Measurements from ENCODE around the gene SETBP1. TPM values are rescaled to one million over a fixed set of nuclear protein-coding genes. Genes with fewer than 3 reads are reported as not detected.

SETBP1 gene
- total RNA-seq, 1 donor from 2014 or later, result 131 TPM

DNA sequence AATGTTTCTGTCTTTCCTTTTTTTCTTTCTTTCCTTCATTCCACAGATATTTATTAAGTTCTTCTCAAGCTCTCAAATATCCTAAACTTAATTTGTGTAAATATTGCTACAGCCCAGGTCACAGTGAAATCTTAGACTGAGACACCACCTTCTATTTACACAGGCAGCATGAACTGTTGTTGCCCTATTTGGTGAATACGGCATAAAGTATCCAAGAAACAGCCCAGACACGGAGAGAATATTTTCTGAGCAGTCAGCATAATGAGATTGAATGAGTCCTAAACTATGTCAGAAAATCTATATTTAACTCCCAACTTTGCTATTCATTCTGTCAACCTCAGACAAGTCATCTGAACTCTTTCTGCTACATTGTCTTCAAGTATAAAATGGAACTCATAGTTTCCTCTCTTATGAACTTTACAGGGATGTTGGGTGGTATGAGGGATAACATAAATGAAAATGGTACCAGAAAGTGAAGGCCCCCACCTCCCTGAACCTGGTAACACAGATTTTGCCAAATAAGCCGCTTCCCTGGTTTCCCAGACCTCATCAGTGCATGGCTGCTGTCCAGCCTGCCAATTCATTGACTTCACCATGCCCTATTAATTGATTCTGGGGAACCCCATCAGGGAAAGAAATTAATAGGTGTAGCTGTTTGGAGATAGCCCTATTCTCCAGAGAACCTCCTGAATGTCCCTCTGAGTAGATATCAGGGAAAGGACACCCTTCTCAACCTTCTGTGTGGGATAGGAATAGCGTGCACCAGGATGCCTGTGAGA lies 235.9 kb downstream of the SETBP1 start:
- no peak overlapping the region for H3K27ac Mint-ChIP-seq (ENCODE audit: unreplicated experiment)
- H3K4me1 Mint-ChIP-seq (ENCODE audit: unreplicated experiment), result peaks cover 10% of the 10 kb centered on the region
- peaks cover 30% of the 10 kb centered on the region for H3K36me3 Mint-ChIP-seq (ENCODE audit: low read depth, unreplicated experiment)
- TF ChIP-seq, protein P1, sequence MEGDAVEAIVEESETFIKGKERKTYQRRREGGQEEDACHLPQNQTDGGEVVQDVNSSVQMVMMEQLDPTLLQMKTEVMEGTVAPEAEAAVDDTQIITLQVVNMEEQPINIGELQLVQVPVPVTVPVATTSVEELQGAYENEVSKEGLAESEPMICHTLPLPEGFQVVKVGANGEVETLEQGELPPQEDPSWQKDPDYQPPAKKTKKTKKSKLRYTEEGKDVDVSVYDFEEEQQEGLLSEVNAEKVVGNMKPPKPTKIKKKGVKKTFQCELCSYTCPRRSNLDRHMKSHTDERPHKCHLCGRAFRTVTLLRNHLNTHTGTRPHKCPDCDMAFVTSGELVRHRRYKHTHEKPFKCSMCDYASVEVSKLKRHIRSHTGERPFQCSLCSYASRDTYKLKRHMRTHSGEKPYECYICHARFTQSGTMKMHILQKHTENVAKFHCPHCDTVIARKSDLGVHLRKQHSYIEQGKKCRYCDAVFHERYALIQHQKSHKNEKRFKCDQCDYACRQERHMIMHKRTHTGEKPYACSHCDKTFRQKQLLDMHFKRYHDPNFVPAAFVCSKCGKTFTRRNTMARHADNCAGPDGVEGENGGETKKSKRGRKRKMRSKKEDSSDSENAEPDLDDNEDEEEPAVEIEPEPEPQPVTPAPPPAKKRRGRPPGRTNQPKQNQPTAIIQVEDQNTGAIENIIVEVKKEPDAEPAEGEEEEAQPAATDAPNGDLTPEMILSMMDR (IDR thresholded peaks at IDR 0.05; ENCODE audit: unreplicated experiment), result no peak
- H3K27me3 Mint-ChIP-seq (ENCODE audit: unreplicated experiment), result peaks cover 16% of the 10 kb centered on the region
- no peaks in the 10 kb centered on the region for H3K9me3 Mint-ChIP-seq (ENCODE audit: unreplicated experiment)
- no peak for DNase-seq (ENCODE audit: low spot score)
- H3K4me3 Mint-ChIP-seq (ENCODE audit: unreplicated experiment), result no peak overlapping the region

GRCh38 chr18:44917216-44918141 lies 236.8 kb downstream of the SETBP1 start:
- no peaks in the 10 kb centered on the region for H3K9me3 Mint-ChIP-seq (ENCODE audit: unreplicated experiment)
- H3K4me1 Mint-ChIP-seq (ENCODE audit: unreplicated experiment), result peaks cover 12% of the 10 kb centered on the region
- H3K27ac Mint-ChIP-seq (ENCODE audit: unreplicated experiment), result no peak overlapping the region
- peaks cover 37% of the 10 kb centered on the region for H3K36me3 Mint-ChIP-seq (ENCODE audit: low read depth, unreplicated experiment)
- DNase-seq (ENCODE audit: low spot score), result no peak
- H3K27me3 Mint-ChIP-seq (ENCODE audit: unreplicated experiment), result peaks cover 20% of the 10 kb centered on the region
- TF ChIP-seq, protein P1 (IDR thresholded peaks at IDR 0.05; ENCODE audit: unreplicated experiment), result no peak
- H3K4me3 Mint-ChIP-seq (ENCODE audit: unreplicated experiment), result no peak overlapping the region

DNA sequence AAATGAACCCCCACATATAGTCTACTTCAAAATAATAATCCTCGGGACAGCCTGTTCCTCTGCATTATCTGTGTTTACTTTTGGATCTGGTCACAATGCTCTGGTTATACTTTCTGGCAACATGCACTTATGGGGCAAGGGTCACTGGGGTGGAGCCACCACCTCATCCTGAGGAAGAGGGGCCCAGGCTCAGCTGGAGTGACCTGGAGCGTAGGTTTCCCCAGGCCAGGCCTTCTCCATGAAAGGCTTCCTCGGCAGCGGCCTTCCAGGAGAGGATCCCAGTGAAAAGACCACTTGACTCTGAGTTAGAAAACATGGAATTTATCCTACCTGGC lies 237.4 kb downstream of the SETBP1 start:
- TF ChIP-seq, protein P1 (IDR thresholded peaks at IDR 0.05; ENCODE audit: unreplicated experiment), result no peak
- DNase-seq (ENCODE audit: low spot score), result no peak
- H3K4me1 Mint-ChIP-seq (ENCODE audit: unreplicated experiment), result peaks cover 9% of the 10 kb centered on the region
- no peak overlapping the region for H3K4me3 Mint-ChIP-seq (ENCODE audit: unreplicated experiment)
- H3K27me3 Mint-ChIP-seq (ENCODE audit: unreplicated experiment), result peaks cover 18% of the 10 kb centered on the region
- no peaks in the 10 kb centered on the region for H3K9me3 Mint-ChIP-seq (ENCODE audit: unreplicated experiment)
- H3K27ac Mint-ChIP-seq (ENCODE audit: unreplicated experiment), result no peak overlapping the region
- H3K36me3 Mint-ChIP-seq (ENCODE audit: low read depth, unreplicated experiment), result peaks cover 33% of the 10 kb centered on the region

DNA sequence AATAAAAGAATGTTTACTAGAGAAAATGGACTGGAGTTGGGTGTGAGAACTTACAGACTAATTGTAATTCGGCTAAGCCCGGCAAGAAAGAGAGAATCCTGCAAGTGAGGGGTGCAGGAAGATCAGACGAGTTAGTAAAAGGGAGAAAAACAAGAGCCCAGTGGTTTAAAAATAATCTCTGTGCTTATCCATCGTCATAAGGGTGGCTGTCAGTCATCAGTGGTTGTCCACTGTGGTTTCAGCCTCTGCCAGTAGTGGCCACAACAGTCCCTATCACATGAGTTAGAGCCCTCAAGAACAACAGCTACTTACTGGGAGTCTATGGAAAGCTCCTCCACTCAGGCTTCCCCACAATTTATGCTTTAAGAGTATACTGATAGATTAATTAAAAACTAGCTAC lies 239.8 kb downstream of the SETBP1 start:
- Mint-ChIP-seq H3K9me3 (ENCODE audit: unreplicated experiment) (no peaks in the 10 kb centered on the region), H3K4me1 (ENCODE audit: unreplicated experiment) (peaks cover 13% of the 10 kb centered on the region), H3K4me3 (ENCODE audit: unreplicated experiment) (no peak overlapping the region), H3K36me3 (ENCODE audit: low read depth, unreplicated experiment) (peaks cover 20% of the 10 kb centered on the region), H3K27me3 (ENCODE audit: unreplicated experiment) (peaks cover 18% of the 10 kb centered on the region), H3K27ac (ENCODE audit: unreplicated experiment) (no peak overlapping the region)
- no peak for DNase-seq (ENCODE audit: low spot score)
- TF ChIP-seq, protein P1 (IDR thresholded peaks at IDR 0.05; ENCODE audit: unreplicated experiment), result no peak

All from endothelial cell (in vitro differentiated cells).